ENCODE measurements around the gene GSG1L.
"Not testable (repeated sequence)": the region's sequence is repeated elsewhere in the genome, so short reads cannot be mapped to it uniquely, and the experiment has no call there.

The GSG1L gene

GRCh38 chr16:27945233-27945973, 118.1 kb downstream of the GSG1L start:
- no peak for DNase-seq (ENCODE audit: low spot score)

- DNase-seq (ENCODE audit: low spot score) = no peak
Measured at GRCh38 chr16:27943766-27944165, 119.7 kb downstream of the GSG1L start.

- not testable (repeated sequence) for DNase-seq (ENCODE audit: low spot score)
Measured at GRCh38 chr16:27942071-27942470, 121.4 kb downstream of the GSG1L start.

DNA sequence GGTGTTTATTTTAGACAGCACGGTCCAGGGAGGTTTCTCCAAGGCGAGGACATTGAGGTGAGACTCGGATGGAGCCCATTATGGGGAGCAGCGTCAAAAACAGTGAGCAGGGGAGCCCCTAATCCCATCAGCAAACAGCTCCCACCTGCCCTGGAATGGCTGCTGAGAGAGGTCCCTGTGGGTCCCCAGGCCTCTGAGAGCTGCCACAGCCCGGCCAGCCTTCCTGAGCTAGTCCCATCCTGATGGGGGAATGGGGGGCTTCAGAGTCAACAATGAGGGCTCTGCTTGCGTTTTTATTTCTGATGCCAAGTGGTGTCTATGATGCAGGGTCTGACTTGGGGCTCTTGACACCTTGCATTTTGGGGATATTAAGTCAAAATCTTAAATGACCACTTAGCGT, 128.4 kb downstream of the GSG1L start:
- no peak for DNase-seq (ENCODE audit: low spot score)

GRCh38 chr16:27932542-27933135, 130.9 kb downstream of the GSG1L start:
- no peak for DNase-seq (ENCODE audit: low spot score)

- DNase-seq (ENCODE audit: low spot score) = no peak
Measured at GRCh38 chr16:27929818-27930217, 133.7 kb downstream of the GSG1L start.

- DNase-seq (ENCODE audit: low spot score) = no peak
Measured at GRCh38 chr16:27928542-27928941, 135.0 kb downstream of the GSG1L start.

DNA sequence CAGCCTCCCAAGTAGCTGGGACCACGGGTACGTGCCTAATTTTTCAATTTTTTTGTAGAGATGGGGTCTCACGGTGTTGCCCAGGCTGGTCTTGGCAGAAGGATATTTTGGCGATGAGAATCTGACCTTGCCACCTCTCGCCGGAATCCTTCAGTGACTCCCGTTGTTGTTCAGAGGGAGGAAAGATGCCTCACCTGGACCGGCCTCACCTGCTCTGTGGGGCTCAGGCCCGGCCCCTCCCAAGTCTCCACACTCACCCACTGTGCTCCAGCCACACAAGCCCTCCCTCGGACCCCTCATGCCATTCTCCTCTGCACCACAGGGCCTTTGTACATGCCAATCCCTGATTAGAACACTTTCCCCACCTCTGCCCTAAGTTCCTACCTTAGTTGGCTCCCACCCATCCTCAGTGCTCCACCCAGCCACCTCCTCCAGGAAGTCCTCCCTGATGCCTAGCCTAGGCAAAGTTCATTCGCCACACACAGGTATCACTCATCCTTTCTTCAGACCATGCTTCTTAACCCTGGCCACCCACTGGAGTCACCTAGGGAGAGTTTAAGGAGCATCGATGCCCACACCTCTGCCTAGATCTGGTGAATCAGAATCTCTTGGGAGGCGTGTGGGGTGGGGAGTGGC, 136.1 kb downstream of the GSG1L start:
- no peak for DNase-seq (ENCODE audit: low spot score)

DNA sequence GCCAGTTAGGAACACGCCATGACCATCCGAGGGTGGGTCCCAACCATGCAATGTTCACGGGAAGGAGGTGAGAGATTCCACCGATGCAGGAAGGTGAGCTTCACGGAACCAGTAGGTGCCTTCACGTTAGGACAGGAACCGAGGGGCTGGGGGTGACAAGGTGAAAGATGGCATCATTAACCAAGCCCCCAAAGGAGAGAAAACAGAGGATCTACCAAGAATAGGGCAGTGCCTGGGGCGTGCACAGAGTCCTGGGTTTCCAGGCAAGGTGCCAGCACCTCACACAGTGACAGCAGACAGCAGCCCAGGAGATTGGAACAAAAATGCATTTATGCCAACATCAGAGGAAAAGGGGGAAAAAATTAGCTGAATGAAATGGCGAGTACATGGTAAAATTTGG, 137.9 kb downstream of the GSG1L start:
- DNase-seq (ENCODE audit: low spot score) = no peak

DNA sequence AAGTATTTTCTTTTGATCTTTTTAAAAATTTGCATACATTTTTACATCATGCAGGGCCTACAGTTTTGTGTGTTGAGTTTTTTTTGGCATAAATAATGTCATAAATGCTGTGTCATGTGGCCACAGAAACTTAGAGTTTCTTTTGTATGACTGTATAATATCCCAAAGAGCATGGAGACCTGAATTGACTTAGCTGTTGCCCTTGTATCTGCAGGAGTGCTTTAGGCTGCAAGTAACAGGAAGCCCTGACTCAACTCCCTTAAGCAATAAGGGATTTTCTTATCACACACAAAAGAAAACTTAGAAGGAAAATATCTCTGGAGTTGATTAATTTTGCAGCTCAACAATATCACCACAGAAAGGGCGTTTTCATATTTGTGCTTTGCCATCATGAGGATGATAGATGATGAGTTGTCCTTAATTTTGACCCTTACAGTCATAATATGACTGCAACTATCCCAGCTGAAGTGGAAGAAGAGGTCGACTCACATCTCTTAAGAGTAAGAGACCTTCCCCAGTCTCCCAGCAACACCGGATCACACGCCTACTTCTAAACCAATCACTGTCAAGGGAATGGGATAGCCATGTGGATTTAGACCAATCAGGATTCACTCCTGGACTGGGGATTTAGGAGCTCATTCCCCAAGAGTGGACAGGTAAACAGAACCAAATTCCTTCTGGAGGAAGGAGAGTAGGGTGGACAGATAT, 138.9 kb downstream of the GSG1L start:
- DNase-seq (ENCODE audit: low spot score) = no peak

GRCh38 chr16:27923751-27924150, 139.8 kb downstream of the GSG1L start:
- no peak for DNase-seq (ENCODE audit: low spot score)

GRCh38 chr16:27922433-27922832, 141.1 kb downstream of the GSG1L start:
- no peak for DNase-seq (ENCODE audit: low spot score)

GRCh38 chr16:27921134-27921533, 142.4 kb downstream of the GSG1L start:
- DNase-seq (ENCODE audit: low spot score) = no peak

DNA sequence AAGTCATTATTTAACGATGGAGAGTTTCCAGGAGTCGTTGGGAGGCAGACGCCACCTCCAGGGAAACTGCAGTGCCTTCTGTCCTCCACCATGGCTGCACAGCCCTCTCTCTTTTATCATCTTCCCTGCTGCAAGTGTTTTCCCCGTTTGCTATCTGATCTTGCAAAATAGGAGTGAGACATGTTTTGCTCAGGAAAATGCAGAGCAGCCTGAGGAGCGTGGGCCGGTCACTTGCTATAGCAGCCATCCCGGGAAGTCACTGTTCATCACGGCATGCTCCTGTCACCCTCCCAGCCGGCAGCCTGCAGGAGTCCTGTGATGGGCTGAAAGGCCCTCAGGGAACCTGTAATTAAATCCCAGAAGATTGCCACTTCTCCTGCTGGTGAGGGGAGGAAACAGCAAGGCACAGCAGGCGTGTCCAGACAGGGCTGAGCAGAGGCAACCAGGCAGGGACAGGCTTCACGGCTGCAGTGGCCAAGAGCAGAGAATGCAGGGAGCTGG, 143.1 kb downstream of the GSG1L start:
- DNase-seq (ENCODE audit: low spot score) = peak; percentile 7

- DNase-seq (ENCODE audit: low spot score) = no peak
Measured at GRCh38 chr16:27918755-27919154, 144.8 kb downstream of the GSG1L start.

DNA sequence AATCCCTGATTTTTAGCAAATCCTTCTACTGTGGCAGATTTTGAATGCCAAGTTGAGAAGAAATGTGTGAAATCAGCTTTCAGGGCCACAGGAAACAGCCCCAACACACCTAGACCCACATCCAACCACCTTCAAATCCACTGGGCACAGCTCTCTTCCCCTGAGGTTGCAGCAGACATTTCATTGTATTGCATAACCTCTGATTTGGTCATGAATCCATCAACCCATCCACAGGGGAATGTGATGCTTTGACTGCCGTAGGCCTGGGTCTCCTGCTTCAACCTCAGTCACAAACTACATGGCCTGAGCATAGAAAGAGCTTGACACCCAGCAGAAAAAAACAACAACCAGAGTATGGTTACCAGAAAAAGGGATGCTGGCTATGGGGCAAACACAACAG, 145.6 kb downstream of the GSG1L start:
- no peak for DNase-seq (ENCODE audit: low spot score)

DNA sequence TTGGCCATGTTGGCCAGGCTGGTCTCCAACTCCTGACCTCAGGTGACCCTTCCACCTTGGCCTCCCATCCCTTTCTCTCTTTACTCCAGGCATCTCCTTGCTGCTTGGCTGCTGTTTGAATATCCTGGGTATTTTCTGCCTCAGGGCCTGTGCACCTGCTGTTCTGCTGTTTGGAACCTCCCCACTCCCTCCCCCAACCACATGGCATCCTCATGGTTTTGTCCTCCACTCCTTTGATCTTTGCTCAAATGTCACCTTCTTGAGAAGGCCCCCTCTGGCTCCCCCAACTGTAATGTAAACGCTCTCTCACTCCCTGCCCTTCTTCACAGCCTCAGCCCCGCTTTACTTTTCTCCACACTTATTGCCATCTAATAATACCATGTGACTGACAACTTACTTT, 152.0 kb downstream of the GSG1L start:
- DNase-seq (ENCODE audit: low spot score) = no peak

DNA sequence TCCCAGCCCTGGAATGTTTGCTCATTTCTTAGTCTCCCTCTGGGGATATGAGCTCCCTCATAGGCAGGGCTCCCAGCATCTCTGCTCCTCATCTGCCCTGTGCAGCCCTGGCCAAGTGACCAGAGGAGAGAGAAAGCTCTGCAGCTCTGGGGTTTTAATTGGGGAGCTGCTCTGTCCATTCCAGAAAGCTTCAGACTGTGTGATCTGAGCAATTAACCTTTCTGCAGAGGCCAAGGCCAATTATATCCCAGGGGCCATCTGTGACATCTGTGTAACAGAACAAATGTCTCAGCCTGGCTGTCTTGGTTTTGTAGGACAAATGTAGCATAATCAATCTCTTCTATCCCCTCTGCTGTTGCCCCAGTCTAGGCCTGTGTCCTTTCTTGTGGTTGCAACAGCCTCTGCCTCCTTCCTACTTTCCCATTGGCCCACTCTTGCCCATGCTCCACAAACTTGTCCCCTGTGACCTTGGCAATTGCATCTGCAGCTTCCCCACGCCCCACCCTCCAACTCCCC, 156.0 kb downstream of the GSG1L start:
- DNase-seq (ENCODE audit: low spot score) = no peak

DNA sequence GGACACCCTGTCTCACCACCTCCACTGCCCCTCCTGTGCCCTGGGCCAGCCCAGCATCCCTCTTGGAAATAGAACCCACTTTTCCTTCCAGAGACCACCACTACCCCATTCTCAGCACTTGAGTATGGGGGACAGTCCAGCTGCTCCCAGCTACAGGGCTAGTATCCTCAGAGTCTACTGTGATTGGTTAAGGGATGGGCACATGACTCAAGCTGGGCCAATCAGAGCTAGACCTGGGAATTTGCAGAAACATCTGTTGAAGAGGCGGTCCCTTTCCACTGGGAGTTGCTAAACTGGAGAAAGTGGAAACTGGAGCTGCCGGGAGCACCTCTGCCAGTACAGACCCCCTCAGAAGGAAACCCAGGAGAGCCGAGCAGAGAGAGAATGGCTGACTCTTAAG, 156.6 kb downstream of the GSG1L start:
- peak; percentile 13 for DNase-seq (ENCODE audit: low spot score)

DNA sequence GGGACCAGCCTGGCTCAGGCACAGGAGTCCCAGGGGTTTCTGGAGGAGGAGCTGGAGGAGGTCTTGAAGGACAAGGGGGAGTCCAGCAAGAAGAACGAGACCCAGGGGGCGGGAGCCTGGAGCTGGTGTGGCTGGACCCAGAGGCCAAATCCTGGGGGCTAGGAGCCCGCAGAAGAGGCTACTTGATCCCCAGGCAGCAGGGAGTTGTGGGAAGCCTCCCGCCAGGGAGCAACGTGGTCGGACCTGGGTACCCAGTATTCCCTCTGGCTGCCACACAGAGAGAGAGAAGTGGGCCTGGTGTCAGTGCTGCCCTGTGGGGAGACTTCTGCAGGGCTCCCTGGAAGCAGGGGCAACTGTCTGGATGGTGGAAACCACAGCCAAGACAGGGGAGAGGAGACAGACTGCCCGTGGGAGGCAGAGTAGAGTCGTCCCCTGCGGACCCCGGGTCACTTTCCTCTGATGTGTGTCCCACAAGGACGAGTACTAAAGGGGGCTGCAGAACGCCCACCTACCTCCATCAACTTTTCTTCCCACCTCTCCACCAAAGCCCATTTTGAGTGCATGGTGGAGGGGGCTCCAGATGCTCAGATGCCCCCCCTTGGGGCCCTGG, 160.4 kb downstream of the GSG1L start:
- no peak for DNase-seq (ENCODE audit: low spot score)

- no peak for DNase-seq (ENCODE audit: low spot score)
Measured at GRCh38 chr16:27902551-27902950, 161.0 kb downstream of the GSG1L start.

GRCh38 chr16:27901956-27902355, 161.6 kb downstream of the GSG1L start:
- no peak for DNase-seq (ENCODE audit: low spot score)

Measured in NAMALWA (cell line).